ENCODE data around the gene MST1R. TPM values are rescaled to one million over a fixed set of nuclear protein-coding genes. Genes with fewer than 3 reads are reported as not detected.

Gene MST1R
- total RNA-seq, 1 experiment from 2014 or later: not detected

GRCh38 chr3:49844464-49845183 lies 59.0 kb downstream of the MST1R start:
- Histone ChIP-seq H3K27me3 (no peaks in the 10 kb centered on the region), H3K27ac (no peak overlapping the region), H3K9me3 (replicated peaks) (no peaks in the 10 kb centered on the region), H3K36me3 (peaks cover 18% of the 10 kb centered on the region), H3K4me3 (no peak overlapping the region), H3K4me1 (no peaks in the 10 kb centered on the region)
- DNase-seq: no peak

DNA sequence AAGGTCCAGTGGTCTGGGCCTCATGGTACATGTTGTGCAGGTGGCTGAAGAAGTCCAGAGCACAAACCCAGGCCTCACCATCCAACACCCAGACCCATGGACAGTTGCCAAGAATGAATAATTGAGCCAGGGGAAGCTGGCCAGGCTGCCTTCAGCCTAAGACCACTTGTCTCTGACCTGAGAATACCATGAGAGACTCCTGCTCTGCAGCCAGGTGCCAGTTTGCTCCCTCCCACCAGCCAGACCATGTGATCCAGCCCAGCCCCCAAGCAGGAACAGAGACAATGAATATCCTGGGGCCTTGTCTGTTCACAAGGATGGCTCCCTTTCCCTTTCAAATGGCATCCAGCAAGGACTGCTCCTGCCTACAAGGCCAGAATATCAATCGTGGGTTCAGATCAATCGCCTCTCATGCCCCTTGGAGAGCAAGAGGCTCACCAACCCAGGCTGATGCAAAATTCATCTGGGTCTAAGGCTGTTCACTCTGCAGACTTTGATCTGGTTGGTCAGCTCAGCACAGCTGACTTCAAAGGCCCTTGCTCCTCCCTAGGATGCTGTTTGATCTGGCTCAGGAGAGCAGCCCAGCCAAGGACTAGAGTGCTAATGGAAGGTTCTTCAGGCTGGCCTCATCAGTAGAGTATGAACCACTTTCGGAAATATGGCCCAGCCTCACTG lies 60.7 kb downstream of the MST1R start:
- no peaks in the 10 kb centered on the region for H3K27me3 ChIP-seq
- no peak overlapping the region for H3K27ac ChIP-seq
- no peaks in the 10 kb centered on the region for H3K9me3 ChIP-seq (replicated peaks)
- no peaks in the 10 kb centered on the region for H3K4me1 ChIP-seq
- H3K4me3 ChIP-seq: no peak overlapping the region
- H3K36me3 ChIP-seq: peaks cover 18% of the 10 kb centered on the region
- no peak for DNase-seq

GRCh38 chr3:49841806-49842205 lies 61.9 kb downstream of the MST1R start:
- Histone ChIP-seq H3K27ac (no peak overlapping the region), H3K36me3 (peaks cover 14% of the 10 kb centered on the region)

DNA sequence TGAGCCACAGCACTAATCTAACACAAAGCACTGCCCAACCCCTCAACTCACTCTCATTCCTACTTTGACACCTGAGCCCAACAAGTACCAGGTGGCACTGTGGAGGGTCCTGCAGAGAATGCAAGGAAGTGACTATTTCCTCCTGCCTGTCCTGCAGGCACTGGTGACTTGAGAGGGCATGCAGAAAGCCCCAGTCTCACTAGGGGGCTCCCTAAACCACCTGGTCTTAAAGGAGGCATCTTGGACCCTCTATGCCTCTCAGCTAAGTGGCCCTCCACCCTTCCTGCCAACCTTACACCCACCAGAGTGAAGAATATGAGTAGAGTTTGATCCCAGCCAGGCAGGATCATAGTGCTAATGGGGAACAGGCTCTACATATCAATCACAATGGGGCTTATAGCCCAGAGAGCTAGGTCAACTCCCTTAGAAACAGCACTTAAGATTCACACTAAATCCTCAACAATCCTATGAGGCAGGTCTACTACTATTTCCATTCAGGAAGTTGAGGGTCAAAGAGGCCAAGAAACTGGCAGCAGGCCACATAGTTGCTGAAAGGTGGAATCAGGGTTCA lies 62.5 kb downstream of the MST1R start:
- Histone ChIP-seq H3K27ac (no peak overlapping the region), H3K9me3 (replicated peaks) (no peaks in the 10 kb centered on the region), H3K4me3 (no peak overlapping the region), H3K36me3 (peaks cover 10% of the 10 kb centered on the region), H3K4me1 (no peaks in the 10 kb centered on the region), H3K27me3 (no peaks in the 10 kb centered on the region)
- DNase-seq: peak; percentile 13 to 38

More at GRCh38 chr3:49841806-49842205, 61.9 kb downstream of the MST1R start:
- Histone ChIP-seq H3K4me1 (no peaks in the 10 kb centered on the region), H3K4me3 (no peak overlapping the region), H3K9me3 (replicated peaks) (no peaks in the 10 kb centered on the region), H3K27me3 (no peaks in the 10 kb centered on the region)
- DNase-seq: no peak

GRCh38 chr3:49840388-49840787 lies 63.3 kb downstream of the MST1R start:
- Histone ChIP-seq H3K27ac (no peak overlapping the region), H3K36me3 (peaks cover 6% of the 10 kb centered on the region)
- no peak for DNase-seq

DNA sequence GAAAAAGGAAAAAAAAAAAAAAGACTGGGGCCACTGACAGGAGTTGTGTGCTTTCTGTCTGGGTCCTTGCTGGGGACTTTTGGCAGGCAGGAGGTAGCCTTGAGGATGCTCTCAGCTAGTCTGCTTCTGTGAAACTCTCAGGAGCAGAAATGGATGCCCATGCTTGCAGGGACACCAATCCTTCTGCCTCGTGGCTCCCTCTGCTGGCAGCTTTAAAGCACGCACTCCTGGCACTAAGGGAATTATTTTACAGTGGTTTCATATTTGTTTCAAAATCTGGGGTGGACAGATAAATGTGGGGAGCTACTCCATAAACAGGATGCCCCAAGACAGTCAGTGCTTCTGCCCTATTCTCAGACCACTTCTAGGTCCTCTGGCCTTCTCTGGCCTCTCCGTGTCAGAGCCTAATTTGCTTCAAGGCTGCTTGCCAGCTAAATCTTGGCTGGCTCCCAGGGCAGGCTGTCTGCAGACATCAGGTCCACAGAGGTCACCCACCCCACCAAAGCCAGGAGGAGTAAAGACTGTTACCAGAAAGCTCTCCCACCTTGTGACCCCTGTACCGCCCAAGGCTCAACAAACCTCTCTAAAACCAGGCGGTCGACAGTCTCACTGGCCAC lies 64.4 kb downstream of the MST1R start:
- Histone ChIP-seq H3K36me3 (no peaks in the 10 kb centered on the region), H3K4me3 (no peak overlapping the region), H3K9me3 (replicated peaks) (no peaks in the 10 kb centered on the region), H3K27me3 (no peaks in the 10 kb centered on the region), H3K27ac (no peak overlapping the region), H3K4me1 (no peaks in the 10 kb centered on the region)
- peak; percentile 64 to 83 for DNase-seq

More at GRCh38 chr3:49840388-49840787, 63.3 kb downstream of the MST1R start:
- Histone ChIP-seq H3K9me3 (replicated peaks) (no peaks in the 10 kb centered on the region), H3K27me3 (no peaks in the 10 kb centered on the region), H3K4me1 (no peaks in the 10 kb centered on the region), H3K4me3 (no peak overlapping the region)

Other genes starting within 250 kb of the MST1R start
- gene APEH, start 229.5 kb downstream of the MST1R start, total RNA-seq (2014; rRNA removed; shearing (Covaris generic)): 61.8 and 63.0 TPM in 2 replicates
- gene MST1, start 214.4 kb downstream of the MST1R start, total RNA-seq (2014; rRNA removed; shearing (Covaris generic)): 0.84 and 3.3 TPM in 2 replicates
- gene RNF123, start 214.3 kb downstream of the MST1R start, total RNA-seq (2014; rRNA removed; shearing (Covaris generic)): 12.0 and 12.3 TPM in 2 replicates
- gene AMIGO3, start 184.2 kb downstream of the MST1R start, total RNA-seq (2014; rRNA removed; shearing (Covaris generic)): 3.9 and 4.2 TPM in 2 replicates
- 12.9 and 14.6 TPM in 2 replicates for gene GMPPB, start 179.9 kb downstream of the MST1R start, total RNA-seq (2014; rRNA removed; shearing (Covaris generic))
- 28.7 and 30.3 TPM in 2 replicates for gene IP6K1, start 117.3 kb downstream of the MST1R start, total RNA-seq (2014; rRNA removed; shearing (Covaris generic))
- gene CDHR4, start 104.0 kb downstream of the MST1R start, total RNA-seq (2014; rRNA removed; shearing (Covaris generic)): not detected in 2 replicates
- gene INKA1, start 100.6 kb downstream of the MST1R start, total RNA-seq (2014; rRNA removed; shearing (Covaris generic)): 0.20 and 0.61 TPM in 2 replicates
- gene UBA7, start 89.9 kb downstream of the MST1R start, total RNA-seq (2014; rRNA removed; shearing (Covaris generic)): 0.85 and 0.99 TPM in 2 replicates
- gene TRAIP, start 47.3 kb downstream of the MST1R start, total RNA-seq (2014; rRNA removed; shearing (Covaris generic)): 14.5 and 15.6 TPM in 2 replicates
- gene CAMKV, start 34.0 kb downstream of the MST1R start, total RNA-seq (2014; rRNA removed; shearing (Covaris generic)): not detected in 2 replicates
- gene MON1A, start 25.9 kb upstream of the MST1R start, total RNA-seq (2014; rRNA removed; shearing (Covaris generic)): 5.4 and 6.1 TPM in 2 replicates
- gene RBM6, start 36.3 kb upstream of the MST1R start, total RNA-seq (2014; rRNA removed; shearing (Covaris generic)): 51.0 and 58.1 TPM in 2 replicates
- 75.6 and 98.5 TPM in 2 replicates for gene RBM5, start 185.0 kb upstream of the MST1R start, total RNA-seq (2014; rRNA removed; shearing (Covaris generic))